Vagina (tissue), 2 donors: Measurements from ENCODE around the gene SLC25A1. TPM values are rescaled to one million over a fixed set of nuclear protein-coding genes. Genes with fewer than 3 reads are reported as not detected.

ENCODE experiments used
- DNase-seq, 2 donors: peaks; one replicate each; pipeline ENCODE4 v3.0.0-alpha.2; 2017; ENCODE audit errors: extremely low spot score in 2 of 2
- H3K27ac ChIP-seq: fragments of 200-600 bp; sonication (generic); one replicate; pipeline ENCODE4 v1.5.1; 2019
- H3K27me3 ChIP-seq: fragments of 200-600 bp; sonication (generic); one replicate; pipeline ENCODE4 v1.5.1; 2019
- H3K36me3 ChIP-seq, 2 donors: fragments of 200-600 bp; sonication (generic); one replicate each; pipeline ENCODE4 v1.5.1; 2017 to 2019
- H3K4me1 ChIP-seq: fragments of 200-600 bp; sonication (generic); one replicate; pipeline ENCODE4 v1.5.1; 2019
- H3K4me3 ChIP-seq, 2 donors: fragments of 200-600 bp; sonication (generic); 1 replicate in 1 of 2; 2 replicates in 1 of 2; pipeline ENCODE4 v1.5.1; 2016 to 2019
- H3K9me3 ChIP-seq: fragments of 200-600 bp; sonication (generic); one replicate; pipeline ENCODE4 v1.5.1; 2019
- POLR2A ChIP-seq, 2 donors: fragments of 450-650 bp; IDR thresholded peaks; one replicate each; pipeline ENCODE4 v1.6.1; 2017; ENCODE audit warnings: antibody characterized with exemption in 2 of 2, mild to moderate bottlenecking in 2 of 2, moderate library complexity in 2 of 2
- POLR2AphosphoS5 ChIP-seq, 2 donors: sonication (generic); formaldehyde crosslinking; IDR thresholded peaks; one replicate each; pipeline ENCODE4 v1.9.0; 2017; ENCODE audit warnings: antibody characterized with exemption in 2 of 2, mild to moderate bottlenecking in 2 of 2, low read depth in 1 of 2; ENCODE audit not compliant: insufficient read depth in 1 of 2
- intact Hi-C: fragments of 100-400 bp; cut with DNase I; formaldehyde crosslinking; loops from one replicate; pipeline ENCODE4 v1.15.1; 2023
- total RNA-seq: library from RNA; depleted of rRNA; stranded (reverse); fragments of >200 nt; gene quantifications from one replicate; pipeline ENCODE4 v1.2.3, GENCODE V29; 2016
- TF ChIP-seq, protein P1 (sequence below), 3 experiments: fragments of 450-650 bp in 2 of 3; fragments of 200-600 bp in 1 of 3; sonication (generic) in 1 of 3; IDR thresholded peaks; one replicate each; pipeline ENCODE4 v1.5.1; 2017 to 2019; ENCODE audit warnings: antibody characterized with exemption in 3 of 3, mild to moderate bottlenecking in 2 of 3, moderate library complexity in 2 of 3

The SLC25A1 gene
- total RNA-seq, 1 donor from 2014 or later, result 44.2 TPM

DNA sequence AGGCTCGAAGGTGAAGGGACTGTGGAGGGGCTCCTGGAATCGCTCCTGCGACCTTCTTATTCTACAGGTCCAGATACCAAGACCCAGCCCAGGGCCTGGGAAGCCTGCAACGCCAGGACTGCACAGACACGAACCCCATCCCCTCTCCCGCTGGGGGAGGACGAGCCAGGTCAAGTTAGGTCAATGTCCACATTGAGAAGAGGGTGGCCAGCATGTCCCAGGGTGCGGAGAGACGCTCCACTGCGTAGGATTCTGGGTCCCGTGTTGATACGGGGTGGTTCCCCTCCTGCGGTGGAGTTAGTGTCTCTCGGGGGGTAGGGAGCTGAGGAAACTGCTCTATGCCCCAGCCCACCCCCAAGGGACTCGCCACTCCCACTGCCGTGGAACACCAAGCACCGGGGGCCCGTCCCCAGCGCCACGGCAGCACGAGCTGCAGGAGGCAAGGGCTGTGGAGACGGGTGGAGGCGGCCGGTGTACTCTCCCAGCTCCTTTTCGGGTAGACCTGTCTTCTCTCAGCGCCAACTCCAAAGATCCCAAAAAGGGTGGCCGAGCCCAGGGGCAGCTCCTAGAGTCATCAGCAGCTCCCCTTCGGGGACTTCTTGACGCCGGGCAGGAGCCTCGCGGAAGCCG, 30.0 kb downstream of the SLC25A1 start:
- H3K4me1 ChIP-seq, result peaks cover 10% of the 10 kb centered on the region
- H3K4me3 ChIP-seq, result no peak overlapping the region
- TF ChIP-seq POLR2AphosphoS5 (IDR thresholded peaks at IDR 0.05; ENCODE audit: insufficient read depth in 1 of 2, low read depth in 1 of 2) (no peak), POLR2A (IDR thresholded peaks at IDR 0.05) (no peak)
- H3K27me3 ChIP-seq, result peaks cover 8% of the 10 kb centered on the region
- no peak overlapping the region for H3K27ac ChIP-seq
- intact Hi-C loops, result no loop called here
- no peak for DNase-seq
- H3K9me3 ChIP-seq, result no peaks in the 10 kb centered on the region
- H3K36me3 ChIP-seq, result no peaks in the 10 kb centered on the region

DNA sequence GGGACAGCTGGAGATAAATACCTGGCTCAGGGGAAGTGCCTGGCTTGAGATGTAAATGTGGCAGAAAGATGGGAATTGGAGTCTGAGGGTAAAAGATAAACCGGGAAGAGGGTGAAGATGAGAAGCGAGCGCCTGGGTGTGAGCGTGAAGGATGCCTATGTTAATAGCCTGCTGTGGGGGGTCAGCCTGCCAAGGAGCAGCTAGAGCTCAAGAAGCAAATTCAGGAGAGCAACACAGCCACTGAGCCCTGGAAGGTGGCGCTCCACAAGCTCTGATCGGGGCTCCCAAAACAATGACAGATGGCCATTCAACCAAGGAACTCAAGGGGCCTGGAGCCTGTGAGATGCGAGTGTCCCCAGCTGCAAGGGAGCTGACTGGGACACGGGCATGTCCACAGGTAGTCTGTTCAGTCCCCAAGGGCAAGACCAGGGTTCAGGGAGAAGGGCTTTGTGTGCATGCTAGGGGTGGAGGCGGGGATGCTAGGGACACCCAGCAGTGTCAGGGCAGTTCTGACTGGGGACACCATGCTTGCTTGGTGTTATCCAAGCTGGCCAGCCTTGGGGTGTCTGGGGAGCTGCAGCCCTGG, 31.2 kb downstream of the SLC25A1 start:
- no peak for DNase-seq
- intact Hi-C loops, result no loop called here
- TF ChIP-seq POLR2AphosphoS5 (IDR thresholded peaks at IDR 0.05; ENCODE audit: insufficient read depth in 1 of 2, low read depth in 1 of 2), result no peak
- TF ChIP-seq, protein P1, sequence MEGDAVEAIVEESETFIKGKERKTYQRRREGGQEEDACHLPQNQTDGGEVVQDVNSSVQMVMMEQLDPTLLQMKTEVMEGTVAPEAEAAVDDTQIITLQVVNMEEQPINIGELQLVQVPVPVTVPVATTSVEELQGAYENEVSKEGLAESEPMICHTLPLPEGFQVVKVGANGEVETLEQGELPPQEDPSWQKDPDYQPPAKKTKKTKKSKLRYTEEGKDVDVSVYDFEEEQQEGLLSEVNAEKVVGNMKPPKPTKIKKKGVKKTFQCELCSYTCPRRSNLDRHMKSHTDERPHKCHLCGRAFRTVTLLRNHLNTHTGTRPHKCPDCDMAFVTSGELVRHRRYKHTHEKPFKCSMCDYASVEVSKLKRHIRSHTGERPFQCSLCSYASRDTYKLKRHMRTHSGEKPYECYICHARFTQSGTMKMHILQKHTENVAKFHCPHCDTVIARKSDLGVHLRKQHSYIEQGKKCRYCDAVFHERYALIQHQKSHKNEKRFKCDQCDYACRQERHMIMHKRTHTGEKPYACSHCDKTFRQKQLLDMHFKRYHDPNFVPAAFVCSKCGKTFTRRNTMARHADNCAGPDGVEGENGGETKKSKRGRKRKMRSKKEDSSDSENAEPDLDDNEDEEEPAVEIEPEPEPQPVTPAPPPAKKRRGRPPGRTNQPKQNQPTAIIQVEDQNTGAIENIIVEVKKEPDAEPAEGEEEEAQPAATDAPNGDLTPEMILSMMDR (IDR thresholded peaks at IDR 0.05), result no peak
- TF ChIP-seq POLR2A (IDR thresholded peaks at IDR 0.05), result no peak

DNA sequence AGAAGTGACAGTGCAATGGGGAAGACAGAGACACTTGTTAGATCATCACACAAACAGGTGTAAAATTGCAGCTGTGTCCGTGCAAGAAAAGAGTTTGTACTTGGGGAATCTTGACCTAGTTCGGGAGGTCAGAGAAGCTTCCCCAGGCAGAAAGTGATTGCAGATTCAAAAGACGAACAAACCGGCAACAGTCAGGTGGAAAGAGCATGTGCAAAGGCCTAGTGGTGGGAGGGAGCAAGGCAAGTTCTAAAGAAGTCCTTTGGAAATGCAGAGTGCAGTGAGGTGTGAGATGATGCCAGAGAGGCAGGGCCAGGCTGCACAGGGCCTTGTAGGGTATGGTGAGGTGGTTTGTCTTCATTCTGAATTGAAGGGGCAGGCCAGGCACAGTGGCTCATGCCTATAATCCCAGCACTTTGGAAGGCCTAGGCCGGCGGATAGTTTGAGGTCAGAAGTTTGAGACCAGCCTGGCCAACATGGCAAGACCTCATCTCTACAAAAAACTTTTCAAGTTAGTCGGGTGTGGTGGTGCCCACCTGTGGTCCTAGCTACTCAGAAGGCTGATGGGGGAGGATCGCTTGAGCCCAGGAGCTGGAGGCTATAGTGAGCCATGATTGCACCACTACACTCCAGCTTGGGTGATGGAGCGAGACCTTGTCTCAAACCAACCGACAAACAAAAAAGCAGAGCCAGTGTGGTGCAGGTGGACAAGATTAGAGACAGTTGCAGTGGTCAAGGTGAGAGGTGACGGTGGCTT, 32.1 kb downstream of the SLC25A1 start:
- H3K9me3 ChIP-seq, result no peaks in the 10 kb centered on the region
- H3K36me3 ChIP-seq, result peaks cover 0 to 15% of the 10 kb centered on the region in 2 donors
- intact Hi-C loops, result no loop called here
- no peak overlapping the region for H3K27ac ChIP-seq
- no peak for DNase-seq
- peaks cover 8% of the 10 kb centered on the region for H3K27me3 ChIP-seq
- no peak overlapping the region for H3K4me3 ChIP-seq
- peaks cover 23% of the 10 kb centered on the region for H3K4me1 ChIP-seq
- TF ChIP-seq POLR2AphosphoS5 (IDR thresholded peaks at IDR 0.05; ENCODE audit: insufficient read depth in 1 of 2, low read depth in 1 of 2) (no peak), POLR2A (IDR thresholded peaks at IDR 0.05) (no peak)
- TF ChIP-seq, protein P1 (IDR thresholded peaks at IDR 0.05), result no peak

More for the DNA sequence above, 31.2 kb downstream of the SLC25A1 start:
- Histone ChIP-seq H3K27ac (no peak overlapping the region), H3K27me3 (peaks cover 8% of the 10 kb centered on the region), H3K36me3 (peaks cover 0 to 6% of the 10 kb centered on the region in 2 donors), H3K9me3 (no peaks in the 10 kb centered on the region), H3K4me3 (no peak overlapping the region), H3K4me1 (peaks cover 23% of the 10 kb centered on the region)

DNA sequence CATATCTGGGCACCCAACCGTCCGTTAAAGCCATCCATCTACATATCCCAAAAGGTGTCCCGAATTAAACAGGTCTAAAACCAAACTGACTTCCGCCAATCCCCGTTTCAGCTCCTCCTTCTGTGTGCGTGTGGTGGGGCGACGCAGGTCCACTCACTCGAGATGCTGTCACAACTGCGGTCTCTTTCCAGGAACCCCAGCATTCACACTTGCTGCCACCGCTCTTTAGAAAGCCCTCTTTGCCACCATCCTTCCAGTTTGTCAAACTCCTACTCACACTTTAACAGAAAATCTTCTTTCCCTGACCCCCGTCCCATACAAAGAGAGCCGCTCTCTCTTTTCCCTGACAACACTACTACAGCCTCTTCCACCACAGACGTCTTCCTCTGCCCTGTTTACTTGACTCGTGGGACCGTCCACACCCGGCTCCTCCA, 34.6 kb downstream of the SLC25A1 start:
- Histone ChIP-seq H3K9me3 (no peaks in the 10 kb centered on the region), H3K27me3 (no peaks in the 10 kb centered on the region), H3K36me3 (peaks cover 0 to 38% of the 10 kb centered on the region in 2 donors), H3K4me3 (peak overlapping the region; percentile 70 to 98), H3K27ac (peak overlapping the region; percentile 58), H3K4me1 (peaks cover 19% of the 10 kb centered on the region)
- intact Hi-C loops, result no loop called here
- no peak for DNase-seq
- TF ChIP-seq, protein P1 (IDR thresholded peaks at IDR 0.05), result no peak
- no peak for TF ChIP-seq POLR2AphosphoS5 (IDR thresholded peaks at IDR 0.05; ENCODE audit: insufficient read depth in 1 of 2, low read depth in 1 of 2)
- TF ChIP-seq POLR2A (IDR thresholded peaks at IDR 0.05), result no peak

DNA sequence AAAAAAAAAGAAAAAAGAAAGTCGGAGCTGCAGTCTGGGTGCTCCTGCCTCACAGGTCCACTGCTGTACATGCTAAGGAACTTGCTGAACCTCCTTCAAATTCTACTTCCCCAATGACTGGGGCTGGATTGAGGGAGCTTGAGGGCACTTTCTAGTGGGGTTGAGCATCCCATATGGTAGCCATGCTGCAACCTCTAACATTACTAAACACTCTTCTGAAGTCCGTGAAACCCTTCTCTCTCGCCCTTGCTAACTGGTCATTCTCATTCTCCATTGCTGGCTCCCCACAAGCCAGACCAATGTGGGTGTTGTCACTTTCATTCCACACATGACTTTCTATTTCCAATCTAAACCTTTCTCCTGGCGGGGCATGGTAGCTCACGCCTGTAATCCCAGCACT, 35.3 kb downstream of the SLC25A1 start:
- intact Hi-C loops, result no loop called here
- H3K27me3 ChIP-seq, result no peaks in the 10 kb centered on the region
- H3K4me1 ChIP-seq, result peaks cover 19% of the 10 kb centered on the region
- H3K4me3 ChIP-seq, result peak overlapping the region in 1 of 2 donors; percentile 98
- no peak for DNase-seq
- no peaks in the 10 kb centered on the region for H3K9me3 ChIP-seq
- H3K36me3 ChIP-seq, result peaks cover 0 to 46% of the 10 kb centered on the region in 2 donors
- TF ChIP-seq, protein P1 (IDR thresholded peaks at IDR 0.05), result no peak
- no peak for TF ChIP-seq POLR2AphosphoS5 (IDR thresholded peaks at IDR 0.05; ENCODE audit: insufficient read depth in 1 of 2, low read depth in 1 of 2)
- TF ChIP-seq POLR2A (IDR thresholded peaks at IDR 0.05), result no peak
- no peak overlapping the region for H3K27ac ChIP-seq
